GM23338 (cell line): ENCODE results near the gene VPS8. TPM values are rescaled to one million over a fixed set of nuclear protein-coding genes. Genes with fewer than 3 reads are reported as not detected.

Experiments used
- ATAC-seq: fragments of 200-7000 bp; cut with Tn5 transposase; 3 replicates; pipeline ENCODE4 v1.9.1; 2020
- DNase-seq: peaks from one replicate; pipeline ENCODE4 v3.0.0-alpha.2; 2015; ENCODE audit warnings: low spot score
- H2AFZ ChIP-seq: fragments of 200-600 bp; sonication (generic); 2 replicates; pipeline ENCODE4 v1.8.0; 2016; ENCODE audit warnings: antibody characterized with exemption, mild to moderate bottlenecking, moderate library complexity
- H3F3A ChIP-seq: fragments of 200-600 bp; sonication (generic); replicated peaks from 2 replicates; pipeline ENCODE4 v1.8.0; 2017; ENCODE audit warnings: antibody characterized with exemption, mixed run types, low read depth
- H3K27ac ChIP-seq: fragments of 200-600 bp; sonication (generic); 2 replicates; pipeline ENCODE4 v1.6.1; 2016; ENCODE audit warnings: low read depth
- H3K27me3 ChIP-seq: fragments of 200-600 bp; sonication (generic); 2 replicates; pipeline ENCODE4 v1.8.0; 2016; ENCODE audit warnings: mild to moderate bottlenecking, mixed run types, moderate library complexity; ENCODE audit not compliant: insufficient read depth
- H3K36me3 ChIP-seq: fragments of 200-600 bp; sonication (generic); 2 replicates; pipeline ENCODE4 v1.8.0; 2016; ENCODE audit warnings: mild to moderate bottlenecking; ENCODE audit not compliant: insufficient read depth
- H3K4me1 ChIP-seq: fragments of 200-600 bp; sonication (generic); 2 replicates; pipeline ENCODE4 v1.8.0; 2016; ENCODE audit warnings: mild to moderate bottlenecking, moderate library complexity; ENCODE audit not compliant: insufficient read depth
- H3K4me2 ChIP-seq: fragments of 200-600 bp; sonication (generic); 2 replicates; pipeline ENCODE4 v1.7.1; 2017; ENCODE audit warnings: mixed run types
- H3K4me3 ChIP-seq: fragments of 200-600 bp; sonication (generic); 2 replicates; pipeline ENCODE4 v1.6.1; 2016; ENCODE audit warnings: mixed run types
- H3K79me2 ChIP-seq: fragments of 200-600 bp; sonication (generic); replicated peaks from 2 replicates; pipeline ENCODE4 v1.8.0; 2017; ENCODE audit warnings: mild to moderate bottlenecking; ENCODE audit not compliant: insufficient read depth
- H3K9me2 ChIP-seq: fragments of 200-600 bp; sonication (generic); 2 replicates; pipeline ENCODE4 v1.8.0; 2017; ENCODE audit not compliant: insufficient read depth
- H4K20me1 ChIP-seq: fragments of 200-600 bp; sonication (generic); replicated peaks from 2 replicates; pipeline ENCODE4 v1.8.0; 2017; ENCODE audit warnings: mild to moderate bottlenecking; ENCODE audit not compliant: insufficient read depth
- H3K27ac Mint-ChIP-seq: 2 replicates; pipeline ENCODE4 v1.8.0; 2020; ENCODE audit warnings: inconsistent platforms, mild to moderate bottlenecking, moderate library complexity, mixed read lengths
- H3K27me3 Mint-ChIP-seq: 3 replicates; pipeline ENCODE4 v1.8.0; 2022; ENCODE audit warnings: low read depth, mild to moderate bottlenecking, moderate library complexity, mixed read lengths, inconsistent platforms; ENCODE audit not compliant: insufficient read depth, poor library complexity
- H3K36me3 Mint-ChIP-seq: 3 replicates; pipeline ENCODE4 v1.8.0; 2021; ENCODE audit warnings: low read depth, mild to moderate bottlenecking, inconsistent platforms, moderate library complexity, mixed read lengths
- H3K4me1 Mint-ChIP-seq: 3 replicates; pipeline ENCODE4 v1.8.0; 2020; ENCODE audit warnings: mild to moderate bottlenecking, inconsistent platforms, mixed read lengths
- H3K4me3 Mint-ChIP-seq: 3 replicates; pipeline ENCODE4 v1.8.0; 2021; ENCODE audit warnings: moderate library complexity, mild to moderate bottlenecking, inconsistent platforms, mixed read lengths
- H3K9me3 Mint-ChIP-seq: 3 replicates; pipeline ENCODE4 v1.8.0; 2020; ENCODE audit warnings: moderate library complexity, mild to moderate bottlenecking, inconsistent platforms, mixed read lengths
- CREB1 ChIP-seq: fragments of 250-450 bp; sonication (Bioruptor Pico); IDR thresholded peaks from 2 replicates; pipeline ENCODE4 v1.5.0; 2020; ENCODE audit warnings: low read depth, mild to moderate bottlenecking, moderate library complexity
- EZH2 ChIP-seq: fragments of 200-600 bp; sonication (generic); IDR thresholded peaks from one replicate; pipeline ENCODE4 v1.8.0; 2017; ENCODE audit warnings: antibody characterized with exemption, mild to moderate bottlenecking, low read depth; ENCODE audit not compliant: unreplicated experiment
- JUNB ChIP-seq: IDR thresholded peaks from one replicate; pipeline ENCODE4 v1.6.1; 2016; ENCODE audit warnings: antibody characterized with exemption; ENCODE audit not compliant: unreplicated experiment
- NANOG ChIP-seq: IDR thresholded peaks from 2 replicates; pipeline ENCODE4 v1.6.1; 2016; ENCODE audit warnings: antibody characterized with exemption, borderline replicate concordance
- POLR2AphosphoS5 ChIP-seq: IDR thresholded peaks from 2 replicates; pipeline ENCODE4 v1.6.1; 2016; ENCODE audit warnings: antibody characterized with exemption, low read depth
- ZNF114 ChIP-seq: fragments of 250-450 bp; sonication (Bioruptor Pico); IDR thresholded peaks from 2 replicates; pipeline ENCODE4 v1.5.0; 2020; ENCODE audit warnings: mild to moderate bottlenecking, moderate library complexity
- ZNF331 ChIP-seq: fragments of 250-450 bp; sonication (Bioruptor Pico); IDR thresholded peaks from 2 replicates; pipeline ENCODE4 v1.5.0; 2020; ENCODE audit warnings: low read depth, mild to moderate bottlenecking, moderate library complexity
- polyA plus RNA-seq: library from polyadenylated mRNA; unstranded; fragments of >200 nt; fragmentation: Nextera tagmentation; extraction: Ambion mirVana; gene quantifications from 2 replicates; pipeline ENCODE4 v1.2.1, GENCODE V29; 2016
- total RNA-seq: library from RNA; depleted of rRNA; stranded (reverse); fragments of >200 nt; shearing (Covaris generic); gene quantifications from 2 replicates; pipeline ENCODE4 v1.2.3, GENCODE V29; 2014
- TF ChIP-seq, protein P1 (sequence below): fragments of 250-450 bp; sonication (Bioruptor Pico); IDR thresholded peaks from 2 replicates; pipeline ENCODE4 v1.5.0; 2020; ENCODE audit warnings: mild to moderate bottlenecking, moderate library complexity
- TF ChIP-seq, protein P2 (sequence below), 2 experiments: fragments of 200-600 bp in 1 of 2; sonication (generic) in 1 of 2; conservative IDR thresholded peaks; 2 replicates each; pipeline versions ENCODE4 v1.5.1 to v1.6.1; 2016 to 2017; ENCODE audit warnings: antibody characterized with exemption in 2 of 2, low read depth in 2 of 2, mild to moderate bottlenecking in 2 of 2, moderate library complexity in 1 of 2
- TF ChIP-seq, protein P3 (sequence below): IDR thresholded peaks from 2 replicates; pipeline ENCODE4 v1.6.1; 2016; ENCODE audit warnings: antibody characterized with exemption

Gene VPS8
- total and polyA plus RNA-seq, 2 experiments from 2014 or later = 17.3 to 45.5 TPM

DNA sequence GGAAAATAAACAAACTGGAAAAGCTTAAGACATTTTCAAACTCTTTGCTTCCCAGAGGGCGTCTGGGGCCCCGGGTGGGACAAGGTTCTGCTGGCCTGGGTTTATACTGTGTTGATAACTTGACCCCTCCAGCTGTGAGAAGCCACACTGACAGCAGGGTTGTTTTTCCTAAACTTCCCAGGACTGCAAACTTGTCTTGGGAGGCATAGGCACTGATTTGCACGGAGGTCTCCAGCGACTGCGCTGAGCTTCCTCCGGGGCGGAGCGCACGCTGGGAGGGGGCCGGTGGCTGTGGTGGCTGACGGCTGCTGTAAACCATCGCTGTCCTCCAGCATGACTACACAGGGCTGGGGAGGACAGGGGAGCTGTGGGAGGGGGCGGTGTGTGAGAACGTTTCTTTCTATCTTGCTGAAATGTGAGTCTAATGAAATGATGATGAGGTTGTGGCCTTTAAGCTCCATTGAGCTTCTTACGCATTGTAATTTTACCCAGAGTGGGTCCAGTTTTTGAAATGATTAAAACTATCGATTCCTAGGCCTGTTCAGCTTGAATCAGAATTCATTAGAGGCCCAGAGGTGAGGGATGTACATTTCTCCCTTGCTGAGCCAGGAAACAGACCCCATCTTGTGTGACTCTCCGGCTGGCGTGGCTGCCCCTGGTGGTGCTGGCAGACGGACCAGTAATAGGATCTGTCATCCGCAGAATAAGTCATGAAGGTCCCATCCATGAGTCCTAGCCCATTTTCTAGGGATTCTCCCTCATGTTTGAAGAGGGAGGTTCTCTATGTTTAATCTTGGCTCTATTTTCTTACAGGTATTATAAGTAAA lies 40.5 kb upstream of the VPS8 start (continued):
- TF ChIP-seq, protein P1, sequence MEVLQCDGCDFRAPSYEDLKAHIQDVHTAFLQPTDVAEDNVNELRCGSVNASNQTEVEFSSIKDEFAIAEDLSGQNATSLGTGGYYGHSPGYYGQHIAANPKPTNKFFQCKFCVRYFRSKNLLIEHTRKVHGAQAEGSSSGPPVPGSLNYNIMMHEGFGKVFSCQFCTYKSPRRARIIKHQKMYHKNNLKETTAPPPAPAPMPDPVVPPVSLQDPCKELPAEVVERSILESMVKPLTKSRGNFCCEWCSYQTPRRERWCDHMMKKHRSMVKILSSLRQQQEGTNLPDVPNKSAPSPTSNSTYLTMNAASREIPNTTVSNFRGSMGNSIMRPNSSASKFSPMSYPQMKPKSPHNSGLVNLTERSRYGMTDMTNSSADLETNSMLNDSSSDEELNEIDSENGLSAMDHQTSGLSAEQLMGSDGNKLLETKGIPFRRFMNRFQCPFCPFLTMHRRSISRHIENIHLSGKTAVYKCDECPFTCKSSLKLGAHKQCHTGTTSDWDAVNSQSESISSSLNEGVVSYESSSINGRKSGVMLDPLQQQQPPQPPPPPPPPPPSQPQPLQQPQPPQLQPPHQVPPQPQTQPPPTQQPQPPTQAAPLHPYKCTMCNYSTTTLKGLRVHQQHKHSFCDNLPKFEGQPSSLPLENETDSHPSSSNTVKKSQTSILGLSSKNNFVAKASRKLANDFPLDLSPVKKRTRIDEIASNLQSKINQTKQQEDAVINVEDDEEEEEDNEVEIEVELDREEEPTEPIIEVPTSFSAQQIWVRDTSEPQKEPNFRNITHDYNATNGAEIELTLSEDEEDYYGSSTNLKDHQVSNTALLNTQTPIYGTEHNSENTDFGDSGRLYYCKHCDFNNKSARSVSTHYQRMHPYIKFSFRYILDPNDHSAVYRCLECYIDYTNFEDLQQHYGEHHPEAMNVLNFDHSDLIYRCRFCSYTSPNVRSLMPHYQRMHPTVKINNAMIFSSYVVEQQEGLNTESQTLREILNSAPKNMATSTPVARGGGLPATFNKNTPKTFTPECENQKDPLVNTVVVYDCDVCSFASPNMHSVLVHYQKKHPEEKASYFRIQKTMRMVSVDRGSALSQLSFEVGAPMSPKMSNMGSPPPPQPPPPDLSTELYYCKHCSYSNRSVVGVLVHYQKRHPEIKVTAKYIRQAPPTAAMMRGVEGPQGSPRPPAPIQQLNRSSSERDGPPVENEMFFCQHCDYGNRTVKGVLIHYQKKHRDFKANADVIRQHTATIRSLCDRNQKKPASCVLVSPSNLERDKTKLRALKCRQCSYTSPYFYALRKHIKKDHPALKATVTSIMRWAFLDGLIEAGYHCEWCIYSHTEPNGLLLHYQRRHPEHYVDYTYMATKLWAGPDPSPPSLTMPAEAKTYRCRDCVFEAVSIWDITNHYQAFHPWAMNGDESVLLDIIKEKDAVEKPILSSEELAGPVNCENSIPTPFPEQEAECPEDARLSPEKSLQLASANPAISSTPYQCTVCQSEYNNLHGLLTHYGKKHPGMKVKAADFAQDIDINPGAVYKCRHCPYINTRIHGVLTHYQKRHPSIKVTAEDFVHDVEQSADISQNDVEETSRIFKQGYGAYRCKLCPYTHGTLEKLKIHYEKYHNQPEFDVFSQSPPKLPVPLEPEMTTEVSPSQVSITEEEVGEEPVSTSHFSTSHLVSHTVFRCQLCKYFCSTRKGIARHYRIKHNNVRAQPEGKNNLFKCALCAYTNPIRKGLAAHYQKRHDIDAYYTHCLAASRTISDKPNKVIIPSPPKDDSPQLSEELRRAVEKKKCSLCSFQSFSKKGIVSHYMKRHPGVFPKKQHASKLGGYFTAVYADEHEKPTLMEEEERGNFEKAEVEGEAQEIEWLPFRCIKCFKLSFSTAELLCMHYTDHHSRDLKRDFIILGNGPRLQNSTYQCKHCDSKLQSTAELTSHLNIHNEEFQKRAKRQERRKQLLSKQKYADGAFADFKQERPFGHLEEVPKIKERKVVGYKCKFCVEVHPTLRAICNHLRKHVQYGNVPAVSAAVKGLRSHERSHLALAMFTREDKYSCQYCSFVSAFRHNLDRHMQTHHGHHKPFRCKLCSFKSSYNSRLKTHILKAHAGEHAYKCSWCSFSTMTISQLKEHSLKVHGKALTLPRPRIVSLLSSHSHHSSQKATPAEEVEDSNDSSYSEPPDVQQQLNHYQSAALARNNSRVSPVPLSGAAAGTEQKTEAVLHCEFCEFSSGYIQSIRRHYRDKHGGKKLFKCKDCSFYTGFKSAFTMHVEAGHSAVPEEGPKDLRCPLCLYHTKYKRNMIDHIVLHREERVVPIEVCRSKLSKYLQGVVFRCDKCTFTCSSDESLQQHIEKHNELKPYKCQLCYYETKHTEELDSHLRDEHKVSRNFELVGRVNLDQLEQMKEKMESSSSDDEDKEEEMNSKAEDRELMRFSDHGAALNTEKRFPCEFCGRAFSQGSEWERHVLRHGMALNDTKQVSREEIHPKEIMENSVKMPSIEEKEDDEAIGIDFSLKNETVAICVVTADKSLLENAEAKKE = no peak
- TF ChIP-seq NANOG (no peak), ZNF331 (CRISPR knock-in tag) (no peak)

DNA sequence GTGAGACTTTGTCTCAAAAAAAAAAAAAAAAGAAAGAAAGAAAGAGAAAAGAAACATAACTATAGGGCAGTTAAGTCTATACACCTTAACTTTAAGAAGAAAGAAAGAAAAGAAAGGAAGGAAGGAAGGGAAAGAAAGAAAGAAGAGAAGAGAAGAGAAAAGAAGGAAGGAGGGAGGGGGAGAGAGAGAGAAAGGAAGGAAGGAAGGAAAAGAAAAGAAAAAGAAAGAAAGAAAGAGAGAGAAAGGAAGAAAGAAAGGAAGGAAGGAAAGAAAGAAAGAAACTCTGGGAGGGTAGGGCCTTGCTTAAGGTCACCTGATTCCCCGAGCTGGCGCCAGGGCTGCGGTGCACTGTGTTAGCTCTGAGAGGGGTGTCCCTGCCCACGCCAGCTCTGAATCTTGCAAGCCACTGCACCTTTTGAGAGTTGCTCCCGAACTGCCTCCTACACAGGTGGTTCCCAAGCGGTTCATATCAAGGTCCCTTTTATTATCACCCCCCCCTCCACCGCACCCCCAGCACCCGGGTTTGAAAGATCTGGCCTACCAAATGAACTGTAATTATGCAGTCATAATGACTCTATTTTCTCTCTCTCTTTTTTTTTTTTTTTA lies 39.2 kb upstream of the VPS8 start:
- Mint-ChIP-seq H3K27ac (no peak overlapping the region), H3K36me3 (no peaks in the 10 kb centered on the region), H3K27me3 (peaks cover 13% of the 10 kb centered on the region), H3K4me1 (peaks cover 28% of the 10 kb centered on the region), H3K9me3 (no peaks in the 10 kb centered on the region), H3K4me3 (no peak overlapping the region)
- Histone ChIP-seq H3K9me2 (no peaks in the 10 kb centered on the region), H3K27ac (no peak overlapping the region), H3K36me3 (no peaks in the 10 kb centered on the region), H3K27me3 (no peaks in the 10 kb centered on the region), H3F3A (peaks cover 3% of the 10 kb centered on the region; the same call in 1 of the 2 replicates), H3K4me3 (no peak overlapping the region), H4K20me1 (no peaks in the 10 kb centered on the region), H2AFZ (no peak overlapping the region), H3K4me1 (peaks cover 13% of the 10 kb centered on the region), H3K4me2 (no peak overlapping the region), H3K79me2 (no peaks in the 10 kb centered on the region)
- no peak for DNase-seq
- no peak for ATAC-seq
- TF ChIP-seq, protein P2, sequence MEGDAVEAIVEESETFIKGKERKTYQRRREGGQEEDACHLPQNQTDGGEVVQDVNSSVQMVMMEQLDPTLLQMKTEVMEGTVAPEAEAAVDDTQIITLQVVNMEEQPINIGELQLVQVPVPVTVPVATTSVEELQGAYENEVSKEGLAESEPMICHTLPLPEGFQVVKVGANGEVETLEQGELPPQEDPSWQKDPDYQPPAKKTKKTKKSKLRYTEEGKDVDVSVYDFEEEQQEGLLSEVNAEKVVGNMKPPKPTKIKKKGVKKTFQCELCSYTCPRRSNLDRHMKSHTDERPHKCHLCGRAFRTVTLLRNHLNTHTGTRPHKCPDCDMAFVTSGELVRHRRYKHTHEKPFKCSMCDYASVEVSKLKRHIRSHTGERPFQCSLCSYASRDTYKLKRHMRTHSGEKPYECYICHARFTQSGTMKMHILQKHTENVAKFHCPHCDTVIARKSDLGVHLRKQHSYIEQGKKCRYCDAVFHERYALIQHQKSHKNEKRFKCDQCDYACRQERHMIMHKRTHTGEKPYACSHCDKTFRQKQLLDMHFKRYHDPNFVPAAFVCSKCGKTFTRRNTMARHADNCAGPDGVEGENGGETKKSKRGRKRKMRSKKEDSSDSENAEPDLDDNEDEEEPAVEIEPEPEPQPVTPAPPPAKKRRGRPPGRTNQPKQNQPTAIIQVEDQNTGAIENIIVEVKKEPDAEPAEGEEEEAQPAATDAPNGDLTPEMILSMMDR (conservative IDR thresholded peaks at IDR 0.05; ENCODE audit: low read depth in 2 of 2) = no peak
- TF ChIP-seq POLR2AphosphoS5 (no peak), CREB1 (CRISPR knock-in tag) (no peak), NANOG (no peak), ZNF331 (CRISPR knock-in tag) (no peak), ZNF114 (no peak), JUNB (no peak), EZH2 (no peak)
- TF ChIP-seq, protein P3, sequence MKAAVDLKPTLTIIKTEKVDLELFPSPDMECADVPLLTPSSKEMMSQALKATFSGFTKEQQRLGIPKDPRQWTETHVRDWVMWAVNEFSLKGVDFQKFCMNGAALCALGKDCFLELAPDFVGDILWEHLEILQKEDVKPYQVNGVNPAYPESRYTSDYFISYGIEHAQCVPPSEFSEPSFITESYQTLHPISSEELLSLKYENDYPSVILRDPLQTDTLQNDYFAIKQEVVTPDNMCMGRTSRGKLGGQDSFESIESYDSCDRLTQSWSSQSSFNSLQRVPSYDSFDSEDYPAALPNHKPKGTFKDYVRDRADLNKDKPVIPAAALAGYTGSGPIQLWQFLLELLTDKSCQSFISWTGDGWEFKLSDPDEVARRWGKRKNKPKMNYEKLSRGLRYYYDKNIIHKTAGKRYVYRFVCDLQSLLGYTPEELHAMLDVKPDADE = no peak
